IMR-90 (cell line): ENCODE results near the gene KLC4.

ENCODE experiments used
- CEBPB ChIP-seq: IDR thresholded peaks from 2 replicates; pipeline ENCODE4 v1.6.1; 2012; ENCODE audit warnings: low read depth, low read length, improper control_type of control experiment
- CHD1 ChIP-seq: IDR thresholded peaks from 2 replicates; pipeline ENCODE4 v1.6.1; 2012; ENCODE audit warnings: low read depth, low read length, improper control_type of control experiment
- MXI1 ChIP-seq: IDR thresholded peaks from 2 replicates; pipeline ENCODE4 v1.6.1; 2012; ENCODE audit warnings: low read depth, mild to moderate bottlenecking, low read length, moderate library complexity, borderline replicate concordance
- POLR2A ChIP-seq: IDR thresholded peaks from 2 replicates; pipeline ENCODE4 v1.6.1; 2012; ENCODE audit warnings: mild to moderate bottlenecking, low read depth, low read length
- RAD21 ChIP-seq: IDR thresholded peaks from 2 replicates; pipeline ENCODE4 v1.6.1; 2012; ENCODE audit warnings: low read length, improper control_type of control experiment
- RCOR1 ChIP-seq: IDR thresholded peaks from 2 replicates; pipeline ENCODE4 v1.6.1; 2012; ENCODE audit warnings: mild to moderate bottlenecking, low read length, improper control_type of control experiment; ENCODE audit not compliant: insufficient replicate concordance
- TF ChIP-seq, protein P1 (sequence below): conservative IDR thresholded peaks from 2 replicates; pipeline ENCODE4 v1.5.1; 2012; ENCODE audit warnings: mild to moderate bottlenecking, low read depth, low read length, improper control_type of control experiment
- TF ChIP-seq, protein P2 (sequence below): fragments of 150-350 bp; IDR thresholded peaks from 2 replicates; pipeline ENCODE4 v1.6.1; 2016; ENCODE audit warnings: low read depth, mild to moderate bottlenecking, low read length, moderate library complexity, borderline replicate concordance

DNA sequence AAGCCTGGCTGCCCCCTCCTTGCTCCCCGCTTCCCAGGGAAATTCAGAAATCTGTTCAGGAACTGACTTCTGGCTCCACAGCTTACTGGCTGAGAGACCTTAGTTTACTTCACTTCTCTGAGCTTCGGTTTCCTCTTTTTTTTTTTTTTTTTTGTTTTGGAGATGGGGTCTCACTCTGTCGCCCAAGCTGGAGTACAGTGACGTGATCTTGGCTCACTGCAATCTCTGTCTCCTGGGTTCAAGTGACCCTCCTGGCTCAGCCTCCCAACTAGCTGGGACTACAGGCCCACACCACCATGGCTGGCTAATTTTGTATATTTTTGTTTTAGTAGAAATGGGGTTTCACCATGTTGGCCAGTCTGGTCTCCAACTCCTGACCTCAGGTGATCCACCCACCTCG is 31.6 kb downstream of the KLC4 start:
- TF ChIP-seq, protein P1, sequence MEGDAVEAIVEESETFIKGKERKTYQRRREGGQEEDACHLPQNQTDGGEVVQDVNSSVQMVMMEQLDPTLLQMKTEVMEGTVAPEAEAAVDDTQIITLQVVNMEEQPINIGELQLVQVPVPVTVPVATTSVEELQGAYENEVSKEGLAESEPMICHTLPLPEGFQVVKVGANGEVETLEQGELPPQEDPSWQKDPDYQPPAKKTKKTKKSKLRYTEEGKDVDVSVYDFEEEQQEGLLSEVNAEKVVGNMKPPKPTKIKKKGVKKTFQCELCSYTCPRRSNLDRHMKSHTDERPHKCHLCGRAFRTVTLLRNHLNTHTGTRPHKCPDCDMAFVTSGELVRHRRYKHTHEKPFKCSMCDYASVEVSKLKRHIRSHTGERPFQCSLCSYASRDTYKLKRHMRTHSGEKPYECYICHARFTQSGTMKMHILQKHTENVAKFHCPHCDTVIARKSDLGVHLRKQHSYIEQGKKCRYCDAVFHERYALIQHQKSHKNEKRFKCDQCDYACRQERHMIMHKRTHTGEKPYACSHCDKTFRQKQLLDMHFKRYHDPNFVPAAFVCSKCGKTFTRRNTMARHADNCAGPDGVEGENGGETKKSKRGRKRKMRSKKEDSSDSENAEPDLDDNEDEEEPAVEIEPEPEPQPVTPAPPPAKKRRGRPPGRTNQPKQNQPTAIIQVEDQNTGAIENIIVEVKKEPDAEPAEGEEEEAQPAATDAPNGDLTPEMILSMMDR, result no peak
- no peak for TF ChIP-seq CHD1
- TF ChIP-seq RAD21, result no peak
- no peak for TF ChIP-seq MXI1
- TF ChIP-seq CEBPB, result no peak
- no peak for TF ChIP-seq RCOR1
- no peak for TF ChIP-seq POLR2A
- TF ChIP-seq, protein P2, sequence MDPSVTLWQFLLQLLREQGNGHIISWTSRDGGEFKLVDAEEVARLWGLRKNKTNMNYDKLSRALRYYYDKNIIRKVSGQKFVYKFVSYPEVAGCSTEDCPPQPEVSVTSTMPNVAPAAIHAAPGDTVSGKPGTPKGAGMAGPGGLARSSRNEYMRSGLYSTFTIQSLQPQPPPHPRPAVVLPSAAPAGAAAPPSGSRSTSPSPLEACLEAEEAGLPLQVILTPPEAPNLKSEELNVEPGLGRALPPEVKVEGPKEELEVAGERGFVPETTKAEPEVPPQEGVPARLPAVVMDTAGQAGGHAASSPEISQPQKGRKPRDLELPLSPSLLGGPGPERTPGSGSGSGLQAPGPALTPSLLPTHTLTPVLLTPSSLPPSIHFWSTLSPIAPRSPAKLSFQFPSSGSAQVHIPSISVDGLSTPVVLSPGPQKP, result no peak
